HS-27A (cell line): ENCODE results near the gene PRRT1B.

Experiments
- DNase-seq: peaks from one replicate; pipeline ENCODE4 v3.0.0-alpha.2; 2012; ENCODE audit warnings: low read depth, missing footprints

The PRRT1B gene

GRCh38 chr9:131597246-131597645 is 51.9 kb downstream of the PRRT1B start:
- DNase-seq = no peak

DNA sequence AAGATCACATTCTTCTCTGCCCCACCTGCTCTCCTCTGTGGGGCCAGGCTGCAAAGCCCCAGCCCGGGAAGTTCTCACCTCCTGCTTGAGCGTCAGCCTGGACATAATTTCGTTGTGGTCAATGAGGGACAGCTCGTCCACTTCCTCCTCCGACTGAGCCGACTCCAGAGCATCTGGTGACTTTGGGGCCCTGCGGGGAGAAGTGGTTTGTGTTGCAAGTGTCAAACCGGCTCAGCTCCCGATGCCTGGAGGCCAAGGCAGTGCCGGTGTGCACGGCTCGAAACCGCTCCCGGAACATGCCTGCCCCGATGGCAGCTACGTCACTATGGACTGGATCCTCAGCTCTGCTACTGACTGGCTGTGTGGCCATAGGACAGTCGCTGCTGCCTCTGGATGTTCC is 52.8 kb downstream of the PRRT1B start:
- DNase-seq = no peak

DNA sequence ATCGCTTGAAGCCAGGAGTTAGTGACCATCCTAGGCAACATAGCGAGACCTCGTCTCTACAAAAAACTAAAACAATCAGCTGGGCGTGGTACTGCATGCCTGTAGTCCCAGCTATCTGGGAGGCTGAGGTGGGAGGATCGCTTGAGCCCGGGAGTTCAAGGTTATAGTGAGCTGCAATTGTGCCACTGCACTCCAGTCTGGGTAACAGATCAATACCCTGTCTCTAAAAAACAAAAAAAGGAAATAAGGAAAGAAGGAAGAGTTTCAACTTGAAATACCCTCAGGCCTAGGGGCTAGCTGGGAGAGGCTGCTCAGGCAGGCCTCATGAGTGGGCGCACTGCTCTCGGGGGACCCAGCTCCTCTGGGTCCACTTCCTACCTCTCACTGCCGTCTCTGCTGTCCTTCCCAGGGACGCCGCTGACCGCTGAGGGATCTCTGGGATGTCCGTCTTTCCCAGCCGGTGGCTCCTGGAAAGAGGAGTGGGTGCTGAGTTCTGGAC is 56.4 kb downstream of the PRRT1B start:
- no peak for DNase-seq

DNA sequence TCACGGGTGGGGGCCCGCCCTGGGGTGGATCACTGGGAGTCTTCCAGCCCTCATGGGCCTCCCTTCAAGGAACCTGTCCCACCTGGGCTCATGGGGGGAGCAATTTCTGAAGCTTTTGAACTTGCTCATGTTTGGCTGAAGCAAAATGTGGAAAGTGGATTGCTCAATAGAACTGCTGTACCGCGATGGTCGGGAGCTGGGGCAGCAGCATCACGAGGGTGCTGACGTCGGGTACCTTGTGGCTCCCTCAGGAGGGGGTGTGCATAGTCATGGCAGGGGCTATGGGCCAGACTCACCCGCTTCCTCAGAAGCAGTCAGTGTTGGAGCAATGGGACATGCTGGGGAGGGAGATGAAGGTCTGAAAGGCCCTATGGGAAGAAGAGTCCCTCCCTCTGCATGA is 57.9 kb downstream of the PRRT1B start:
- DNase-seq = no peak

- DNase-seq = no peak
These were observed 58.6 kb downstream of the PRRT1B start for GRCh38 chr9:131603711-131604439.

- DNase-seq = no peak
These were observed 60.7 kb downstream of the PRRT1B start for GRCh38 chr9:131605770-131606590.

DNA sequence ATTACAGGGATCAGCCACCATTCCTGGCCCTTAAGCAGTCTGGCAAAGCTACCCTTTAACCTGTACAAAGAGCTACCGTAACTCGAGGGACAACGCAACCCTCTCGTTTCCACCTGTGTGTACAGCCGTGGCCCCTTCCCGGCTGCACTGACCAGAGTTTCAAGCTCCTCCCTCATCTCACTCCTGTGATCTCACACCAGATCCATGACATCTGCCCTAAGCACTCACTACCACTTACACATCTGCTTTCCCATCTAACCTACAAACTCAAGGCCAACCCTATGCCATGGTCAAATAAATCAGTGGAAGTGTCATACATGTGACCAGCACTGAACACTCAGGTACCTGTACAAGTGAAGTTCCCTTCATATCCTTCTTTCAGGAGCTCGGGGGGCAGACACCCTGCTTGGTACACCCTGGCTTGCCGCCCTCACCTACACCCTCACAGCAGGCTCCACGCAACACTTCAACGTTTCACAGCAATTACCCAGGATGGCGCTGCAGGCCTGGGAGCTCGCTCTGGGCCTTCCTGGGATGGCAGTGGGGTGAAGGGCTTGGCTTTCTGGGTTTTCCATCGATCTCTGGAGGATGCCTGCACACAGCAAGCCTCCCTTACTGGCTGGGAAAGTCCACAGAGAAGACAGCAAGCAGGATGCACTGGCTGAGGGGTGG is 61.7 kb downstream of the PRRT1B start:
- DNase-seq = no peak

DNA sequence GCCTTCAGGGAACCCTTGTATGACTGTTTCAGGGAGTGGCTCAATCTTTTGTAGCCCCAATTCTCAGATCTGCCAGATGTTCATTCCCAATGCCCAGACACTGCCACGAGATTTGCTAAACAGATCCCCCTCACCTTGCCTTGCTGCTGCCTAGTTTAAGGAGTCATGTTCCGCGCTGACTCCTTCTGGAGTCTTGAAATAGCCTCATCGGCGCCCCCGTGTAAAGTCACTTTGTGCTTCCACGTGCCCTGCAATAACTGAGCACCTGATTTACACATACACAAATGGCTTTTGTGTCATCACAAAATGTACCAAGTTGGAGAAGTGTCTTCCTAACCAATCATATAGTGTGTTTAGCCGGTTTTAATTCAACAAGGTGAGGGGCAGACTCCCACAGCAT is 62.3 kb downstream of the PRRT1B start:
- DNase-seq = no peak

GRCh38 chr9:131608493-131609037 is 63.2 kb downstream of the PRRT1B start:
- peak; percentile 51 for DNase-seq
